C4-2B (cell line): ENCODE data around the gene ARSJ.

ENCODE experiments used
- CTCF ChIP-seq: fragments of 450-650 bp; conservative IDR thresholded peaks from 2 replicates; pipeline ENCODE4 v1.5.1; 2017; ENCODE audit warnings: mild to moderate bottlenecking
- ZFX ChIP-seq: fragments of 450-650 bp; IDR thresholded peaks from 2 replicates; pipeline ENCODE4 v1.6.1; 2017

- TF ChIP-seq CTCF (no peak), ZFX (no peak)
Measured at GRCh38 chr4:113959539-113959937, 19.9 kb downstream of the ARSJ start.
